Subcutaneous adipose tissue (tissue), 4 donors: ENCODE results near the gene MND1. TPM values are rescaled to one million over a fixed set of nuclear protein-coding genes. Genes with fewer than 3 reads are reported as not detected.

Experiments
- total RNA-seq, 4 donors: library from RNA; depleted of rRNA; stranded (reverse); fragments of >200 nt; gene quantifications; one replicate each; pipeline ENCODE4 v1.1.0, GENCODE V29; 2016
- TF ChIP-seq, protein P1 (sequence below): fragments of 450-650 bp; IDR thresholded peaks from one replicate; pipeline ENCODE4 v1.5.1; 2016; ENCODE audit warnings: low read depth, mild to moderate bottlenecking, control low read depth, antibody characterized with exemption, moderate library complexity

The MND1 gene
- total RNA-seq, 4 donors from 2014 or later = 1.9 to 2.1 TPM; not detected in 2

DNA sequence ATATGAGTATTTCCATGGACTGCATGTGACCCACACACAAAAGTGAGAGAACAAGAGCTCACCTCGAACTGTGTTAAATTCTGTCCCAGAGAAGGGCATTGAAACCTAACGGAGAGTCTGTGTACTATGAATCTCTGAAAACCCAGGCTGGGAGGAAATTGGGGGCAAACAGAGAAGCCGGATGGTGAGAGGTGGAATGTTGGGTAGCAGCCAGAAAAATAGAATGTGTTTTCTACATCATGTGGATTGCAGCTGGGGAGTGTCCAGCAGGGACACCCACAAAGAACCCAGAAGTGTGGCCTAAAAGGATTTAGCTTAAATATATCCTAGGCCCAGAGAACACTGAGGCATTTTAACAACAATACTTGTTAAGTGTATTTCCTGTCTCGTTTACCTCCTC lies 38.6 kb downstream of the MND1 start:
- TF ChIP-seq, protein P1, sequence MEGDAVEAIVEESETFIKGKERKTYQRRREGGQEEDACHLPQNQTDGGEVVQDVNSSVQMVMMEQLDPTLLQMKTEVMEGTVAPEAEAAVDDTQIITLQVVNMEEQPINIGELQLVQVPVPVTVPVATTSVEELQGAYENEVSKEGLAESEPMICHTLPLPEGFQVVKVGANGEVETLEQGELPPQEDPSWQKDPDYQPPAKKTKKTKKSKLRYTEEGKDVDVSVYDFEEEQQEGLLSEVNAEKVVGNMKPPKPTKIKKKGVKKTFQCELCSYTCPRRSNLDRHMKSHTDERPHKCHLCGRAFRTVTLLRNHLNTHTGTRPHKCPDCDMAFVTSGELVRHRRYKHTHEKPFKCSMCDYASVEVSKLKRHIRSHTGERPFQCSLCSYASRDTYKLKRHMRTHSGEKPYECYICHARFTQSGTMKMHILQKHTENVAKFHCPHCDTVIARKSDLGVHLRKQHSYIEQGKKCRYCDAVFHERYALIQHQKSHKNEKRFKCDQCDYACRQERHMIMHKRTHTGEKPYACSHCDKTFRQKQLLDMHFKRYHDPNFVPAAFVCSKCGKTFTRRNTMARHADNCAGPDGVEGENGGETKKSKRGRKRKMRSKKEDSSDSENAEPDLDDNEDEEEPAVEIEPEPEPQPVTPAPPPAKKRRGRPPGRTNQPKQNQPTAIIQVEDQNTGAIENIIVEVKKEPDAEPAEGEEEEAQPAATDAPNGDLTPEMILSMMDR = no peak

DNA sequence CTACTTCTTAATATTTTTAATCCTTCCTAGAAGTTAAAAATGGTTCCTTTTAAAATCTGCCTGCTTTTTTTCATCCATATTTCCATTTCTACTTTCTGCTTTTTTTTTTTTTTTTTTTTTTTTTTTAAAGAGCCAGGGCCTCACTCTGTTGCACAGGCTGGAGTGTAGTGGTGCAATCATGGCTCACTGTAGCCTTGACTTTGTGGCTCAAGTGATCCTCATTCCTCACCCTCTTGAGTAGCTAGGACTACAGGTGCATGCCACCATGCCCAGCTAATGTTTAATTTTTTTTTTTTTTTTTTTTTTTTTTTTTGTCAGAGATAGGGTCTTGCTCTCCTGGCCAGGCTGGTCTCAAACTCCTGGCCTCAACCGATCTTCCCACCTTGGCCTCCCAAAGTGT lies 39.7 kb downstream of the MND1 start:
- TF ChIP-seq, protein P1 = no peak

DNA sequence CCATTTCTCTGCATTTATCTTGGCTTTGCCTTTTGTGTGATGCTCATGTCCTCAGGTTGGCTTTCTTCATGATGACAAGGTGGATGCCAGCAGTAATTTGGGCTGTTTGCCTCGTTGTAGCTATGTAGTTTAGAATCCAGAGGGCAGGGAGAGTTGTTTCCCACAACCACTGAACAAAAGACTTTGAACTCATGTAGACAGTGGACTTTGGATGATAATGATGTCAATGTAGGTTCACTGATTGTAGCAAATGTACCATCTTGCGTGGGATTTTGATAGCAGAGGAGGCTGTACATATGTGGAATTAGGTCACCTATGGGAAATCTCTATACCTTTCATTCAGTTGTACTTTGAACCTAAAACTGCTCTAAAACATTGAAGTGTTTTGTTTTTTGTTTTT lies 41.3 kb downstream of the MND1 start:
- TF ChIP-seq, protein P1 = no peak

DNA sequence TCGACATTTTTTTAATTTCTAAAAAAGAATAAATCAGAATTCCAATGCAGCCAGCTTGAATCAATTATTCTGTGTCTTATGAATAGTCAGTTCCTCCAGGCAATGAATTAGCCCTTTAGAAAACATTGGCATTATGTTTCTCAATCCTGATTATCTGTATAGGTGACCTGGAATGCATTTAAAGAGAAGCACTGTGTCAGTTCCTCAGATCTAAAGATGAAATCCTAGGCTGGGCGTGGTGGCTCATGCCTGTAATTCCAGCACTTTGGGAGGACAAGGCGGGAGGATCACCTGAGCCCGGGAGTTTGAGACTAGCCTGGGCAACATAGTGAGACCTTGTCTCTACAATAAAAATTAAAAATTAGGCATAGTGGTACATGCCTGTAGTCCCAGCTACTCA lies 43.5 kb downstream of the MND1 start:
- TF ChIP-seq, protein P1 = no peak

DNA sequence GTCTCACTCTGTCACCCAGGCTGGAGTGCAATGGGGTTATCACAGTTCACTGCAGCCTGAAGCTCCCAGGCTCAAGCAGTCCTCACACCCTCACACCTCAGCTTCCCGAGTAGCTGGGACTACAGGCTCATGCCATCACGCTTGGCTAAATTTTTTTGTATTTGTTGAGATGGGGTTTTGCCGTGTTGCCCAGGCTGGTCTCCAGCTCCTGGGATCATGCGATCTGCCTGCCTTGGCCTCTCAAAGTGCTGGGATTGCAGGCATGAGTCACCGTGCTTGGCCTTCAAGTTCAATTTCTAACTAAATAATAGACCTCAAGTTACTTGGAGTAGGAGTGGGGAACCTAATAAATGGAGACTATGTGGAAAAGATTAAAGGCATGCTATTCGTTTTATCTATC lies 48.9 kb downstream of the MND1 start:
- TF ChIP-seq, protein P1 = no peak

DNA sequence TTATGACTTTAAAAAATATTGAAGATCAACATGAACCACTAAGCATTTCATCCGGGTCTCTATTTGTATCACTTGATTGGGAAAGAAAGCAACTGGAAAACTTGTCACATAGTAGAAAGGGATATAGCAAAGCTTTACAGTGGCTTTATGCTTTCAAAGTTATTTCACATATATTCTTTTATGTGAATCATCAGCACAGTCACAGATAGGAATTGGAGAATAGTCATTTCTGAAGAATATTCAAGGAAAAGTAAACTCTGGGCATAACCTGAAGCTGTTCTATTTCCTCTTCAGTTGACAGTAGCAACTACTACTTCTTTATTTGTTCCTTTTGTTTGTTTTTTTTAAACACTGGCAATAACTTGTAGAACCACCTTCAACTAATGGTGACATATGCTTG lies 50.5 kb downstream of the MND1 start:
- TF ChIP-seq, protein P1 = no peak

DNA sequence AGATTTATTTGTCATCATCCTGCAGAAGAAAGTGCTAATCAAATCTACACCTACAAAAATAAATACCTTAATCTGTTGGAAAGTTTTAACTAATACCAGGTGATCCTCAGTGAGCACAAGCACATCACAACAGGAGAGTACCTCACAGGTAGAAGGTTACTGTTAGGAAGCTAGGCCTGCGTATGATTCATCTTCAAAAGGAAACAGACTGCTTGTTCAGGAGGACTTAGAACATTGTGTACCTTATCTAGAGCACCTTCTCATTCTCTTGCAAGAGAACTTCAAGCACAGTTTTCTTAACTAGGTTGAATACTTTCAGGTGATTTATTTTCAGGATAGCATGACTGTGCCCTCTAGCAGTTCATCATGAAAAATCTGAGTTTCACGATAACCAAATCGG lies 54.2 kb downstream of the MND1 start:
- TF ChIP-seq, protein P1 = no peak

DNA sequence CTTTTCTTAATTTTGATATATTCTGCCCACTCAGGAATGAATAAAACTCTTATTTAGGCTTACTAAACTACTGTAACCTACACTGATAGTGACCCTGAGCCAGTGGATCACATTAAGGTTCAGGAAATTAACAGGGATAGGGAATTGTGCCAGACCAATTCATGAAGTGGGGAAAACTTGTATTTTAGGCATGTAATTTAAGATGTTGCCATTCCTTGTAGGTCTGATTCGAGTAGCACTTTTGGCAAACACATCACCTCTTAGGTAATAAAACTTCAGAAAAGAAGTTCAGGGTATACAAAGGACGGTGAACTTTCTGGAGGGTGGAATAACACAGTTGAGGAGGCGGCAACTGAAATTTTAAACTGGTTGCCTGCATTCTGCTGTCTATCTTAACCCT lies 54.9 kb downstream of the MND1 start:
- TF ChIP-seq, protein P1 = no peak
